ENCODE data around the gene AFF3. TPM values are rescaled to one million over a fixed set of nuclear protein-coding genes. Genes with fewer than 3 reads are reported as not detected.

AFF3 gene
- total RNA-seq, 1 donor from 2014 or later: 7.3 TPM

GRCh38 chr2:99808361-99809200, 333.8 kb downstream of the AFF3 start:
- Mint-ChIP-seq H3K27ac (peak overlapping the region; percentile 26), H3K36me3 (ENCODE audit: insufficient read depth) (no peaks in the 10 kb centered on the region), H3K27me3 (no peaks in the 10 kb centered on the region), H3K4me1 (ENCODE audit: low read depth) (peaks cover 29% of the 10 kb centered on the region), H3K9me3 (ENCODE audit: low read depth) (peaks cover 5% of the 10 kb centered on the region), H3K4me3 (ENCODE audit: low read depth) (no peak overlapping the region)
- TF ChIP-seq CTCF (IDR thresholded peaks at IDR 0.05; ENCODE audit: unreplicated experiment): no peak
- no peak for DNase-seq (ENCODE audit: low spot score, unreplicated experiment)

GRCh38 chr2:99806758-99807157, 335.6 kb downstream of the AFF3 start:
- H3K4me1 Mint-ChIP-seq (ENCODE audit: low read depth): peaks cover 29% of the 10 kb centered on the region

GRCh38 chr2:99805930-99806476, 336.4 kb downstream of the AFF3 start:
- Mint-ChIP-seq H3K36me3 (ENCODE audit: insufficient read depth) (no peaks in the 10 kb centered on the region), H3K27ac (no peak overlapping the region), H3K4me1 (ENCODE audit: low read depth) (peaks cover 34% of the 10 kb centered on the region), H3K4me3 (ENCODE audit: low read depth) (no peak overlapping the region), H3K9me3 (ENCODE audit: low read depth) (peaks cover 11% of the 10 kb centered on the region), H3K27me3 (no peaks in the 10 kb centered on the region)
- TF ChIP-seq CTCF (IDR thresholded peaks at IDR 0.05; ENCODE audit: unreplicated experiment): no peak
- DNase-seq (ENCODE audit: low spot score, unreplicated experiment): no peak

More at GRCh38 chr2:99806758-99807157, 335.6 kb downstream of the AFF3 start:
- H3K36me3 Mint-ChIP-seq (ENCODE audit: insufficient read depth): no peaks in the 10 kb centered on the region
- no peak for DNase-seq (ENCODE audit: low spot score, unreplicated experiment)
- H3K27ac Mint-ChIP-seq: peak overlapping the region; percentile 57
- no peaks in the 10 kb centered on the region for H3K27me3 Mint-ChIP-seq
- H3K4me3 Mint-ChIP-seq (ENCODE audit: low read depth): no peak overlapping the region
- peaks cover 11% of the 10 kb centered on the region for H3K9me3 Mint-ChIP-seq (ENCODE audit: low read depth)
- no peak for TF ChIP-seq CTCF (IDR thresholded peaks at IDR 0.05; ENCODE audit: unreplicated experiment)

GRCh38 chr2:99803846-99804245, 338.5 kb downstream of the AFF3 start:
- H3K4me3 Mint-ChIP-seq (ENCODE audit: low read depth): no peak overlapping the region
- no peaks in the 10 kb centered on the region for H3K36me3 Mint-ChIP-seq (ENCODE audit: insufficient read depth)
- no peak overlapping the region for H3K27ac Mint-ChIP-seq
- peaks cover 30% of the 10 kb centered on the region for H3K4me1 Mint-ChIP-seq (ENCODE audit: low read depth)
- peaks cover 11% of the 10 kb centered on the region for H3K9me3 Mint-ChIP-seq (ENCODE audit: low read depth)
- no peaks in the 10 kb centered on the region for H3K27me3 Mint-ChIP-seq
- TF ChIP-seq CTCF (IDR thresholded peaks at IDR 0.05; ENCODE audit: unreplicated experiment): no peak
- no peak for DNase-seq (ENCODE audit: low spot score, unreplicated experiment)

- Mint-ChIP-seq H3K4me3 (ENCODE audit: low read depth) (no peak overlapping the region), H3K27ac (no peak overlapping the region), H3K9me3 (ENCODE audit: low read depth) (peaks cover 15% of the 10 kb centered on the region), H3K27me3 (no peaks in the 10 kb centered on the region), H3K4me1 (ENCODE audit: low read depth) (peaks cover 19% of the 10 kb centered on the region), H3K36me3 (ENCODE audit: insufficient read depth) (no peaks in the 10 kb centered on the region)
- TF ChIP-seq CTCF (IDR thresholded peaks at IDR 0.05; ENCODE audit: unreplicated experiment): no peak
- no peak for DNase-seq (ENCODE audit: low spot score, unreplicated experiment)
Observed at GRCh38 chr2:99802734-99803133, 339.7 kb downstream of the AFF3 start.

All from progenitor cell of endocrine pancreas (in vitro differentiated cells).